ENCODE results near the gene KCNQ1.

- TF ChIP-seq CTCF (IDR thresholded peaks at IDR 0.05 in 2 of 3, conservative IDR thresholded peaks at IDR 0.05 in 1 of 3; ENCODE audit: borderline replicate concordance in 1 of 3, insufficient read depth in 1 of 3, low read depth in 2 of 3, low read length in 2 of 3), result no peak
- no peak for TF ChIP-seq YY1 (IDR thresholded peaks at IDR 0.05; ENCODE audit: extremely low read depth, insufficient replicate concordance, low read depth, low read length)
- TF ChIP-seq POLR2AphosphoS5 (IDR thresholded peaks at IDR 0.05; ENCODE audit: low read depth, low read length), result no peak
- no peak for TF ChIP-seq POLR2A (IDR thresholded peaks at IDR 0.05; ENCODE audit: borderline replicate concordance, extremely low read depth, insufficient read depth, insufficient read length)
- TF ChIP-seq ATF3 (IDR thresholded peaks at IDR 0.05), result no peak
- no peak for TF ChIP-seq JUND (IDR thresholded peaks at IDR 0.05)
- no peak for TF ChIP-seq EZH2 (IDR thresholded peaks at IDR 0.05)
- no peak for TF ChIP-seq RAD21 (IDR thresholded peaks at IDR 0.05; ENCODE audit: low read depth)
Measured at GRCh38 chr11:2744166-2744565, 299.4 kb downstream of the KCNQ1 start.
